Endothelial cell (in vitro differentiated cells): ENCODE data around the gene DHX35. TPM values are rescaled to one million over a fixed set of nuclear protein-coding genes. Genes with fewer than 3 reads are reported as not detected.

ENCODE experiments used
- DNase-seq: peaks from one replicate; pipeline ENCODE4 v3.0.0; 2021; ENCODE audit warnings: low spot score
- H3K27ac Mint-ChIP-seq: one replicate; pipeline ENCODE4 v1.8.0; 2021; ENCODE audit warnings: mixed read lengths, inconsistent platforms; ENCODE audit not compliant: unreplicated experiment
- H3K27me3 Mint-ChIP-seq: one replicate; pipeline ENCODE4 v1.8.0; 2021; ENCODE audit warnings: mild to moderate bottlenecking, moderate library complexity, mixed read lengths, inconsistent platforms; ENCODE audit not compliant: unreplicated experiment
- H3K36me3 Mint-ChIP-seq: one replicate; pipeline ENCODE4 v1.8.0; 2021; ENCODE audit warnings: mild to moderate bottlenecking, low read depth, mixed read lengths, inconsistent platforms; ENCODE audit not compliant: unreplicated experiment
- H3K4me1 Mint-ChIP-seq: one replicate; pipeline ENCODE4 v1.8.0; 2021; ENCODE audit warnings: mild to moderate bottlenecking, mixed read lengths, inconsistent platforms; ENCODE audit not compliant: unreplicated experiment
- H3K4me3 Mint-ChIP-seq: one replicate; pipeline ENCODE4 v1.8.0; 2021; ENCODE audit warnings: mild to moderate bottlenecking, mixed read lengths, inconsistent platforms; ENCODE audit not compliant: unreplicated experiment
- H3K9me3 Mint-ChIP-seq: one replicate; pipeline ENCODE4 v1.8.0; 2021; ENCODE audit warnings: mixed read lengths, inconsistent platforms; ENCODE audit not compliant: unreplicated experiment
- total RNA-seq: library from RNA; stranded (reverse); fragmentation: NEBNext Ultra II Directional; extraction: Animal tissue kit (Norgen Biotek cat#: 25700); gene quantifications from one replicate; pipeline ENCODE4 v1.2.1, GENCODE V29; 2021; ENCODE audit not compliant: unreplicated experiment
- TF ChIP-seq, protein P1 (sequence below): fragments of 200-600 bp; sonication (generic); IDR thresholded peaks from one replicate; pipeline ENCODE4 v1.5.0; 2021; ENCODE audit warnings: antibody characterized with exemption; ENCODE audit not compliant: unreplicated experiment

DHX35 gene
- total RNA-seq, 1 donor from 2014 or later, result 10.5 TPM

DNA sequence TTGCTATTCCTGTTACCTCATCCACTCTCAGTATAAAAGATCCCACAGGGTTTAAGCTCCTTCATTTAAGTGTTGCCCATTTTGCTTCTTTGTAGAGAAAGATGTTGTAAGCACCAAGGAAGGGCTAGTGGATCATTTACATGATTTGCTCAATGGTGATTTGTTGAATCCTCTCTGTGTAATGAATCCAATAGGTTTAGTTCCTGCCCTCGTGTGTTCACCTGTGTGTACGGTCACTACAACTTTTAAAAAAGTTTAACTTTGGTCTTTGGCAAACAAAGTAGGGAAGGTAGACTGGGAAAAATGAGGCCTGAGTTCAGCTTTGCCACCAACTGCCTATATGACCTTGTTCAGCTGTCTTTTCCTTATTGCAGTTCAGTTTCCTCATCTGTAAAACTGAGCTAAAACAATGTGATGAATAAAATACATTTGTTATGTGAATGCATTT, 51.5 kb downstream of the DHX35 start:
- peaks cover 31% of the 10 kb centered on the region for H3K36me3 Mint-ChIP-seq
- peaks cover 1% of the 10 kb centered on the region for H3K27me3 Mint-ChIP-seq
- DNase-seq, result no peak
- no peak overlapping the region for H3K4me3 Mint-ChIP-seq
- TF ChIP-seq, protein P1, sequence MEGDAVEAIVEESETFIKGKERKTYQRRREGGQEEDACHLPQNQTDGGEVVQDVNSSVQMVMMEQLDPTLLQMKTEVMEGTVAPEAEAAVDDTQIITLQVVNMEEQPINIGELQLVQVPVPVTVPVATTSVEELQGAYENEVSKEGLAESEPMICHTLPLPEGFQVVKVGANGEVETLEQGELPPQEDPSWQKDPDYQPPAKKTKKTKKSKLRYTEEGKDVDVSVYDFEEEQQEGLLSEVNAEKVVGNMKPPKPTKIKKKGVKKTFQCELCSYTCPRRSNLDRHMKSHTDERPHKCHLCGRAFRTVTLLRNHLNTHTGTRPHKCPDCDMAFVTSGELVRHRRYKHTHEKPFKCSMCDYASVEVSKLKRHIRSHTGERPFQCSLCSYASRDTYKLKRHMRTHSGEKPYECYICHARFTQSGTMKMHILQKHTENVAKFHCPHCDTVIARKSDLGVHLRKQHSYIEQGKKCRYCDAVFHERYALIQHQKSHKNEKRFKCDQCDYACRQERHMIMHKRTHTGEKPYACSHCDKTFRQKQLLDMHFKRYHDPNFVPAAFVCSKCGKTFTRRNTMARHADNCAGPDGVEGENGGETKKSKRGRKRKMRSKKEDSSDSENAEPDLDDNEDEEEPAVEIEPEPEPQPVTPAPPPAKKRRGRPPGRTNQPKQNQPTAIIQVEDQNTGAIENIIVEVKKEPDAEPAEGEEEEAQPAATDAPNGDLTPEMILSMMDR, result no peak
- no peaks in the 10 kb centered on the region for H3K9me3 Mint-ChIP-seq
- H3K4me1 Mint-ChIP-seq, result peaks cover 23% of the 10 kb centered on the region
- no peak overlapping the region for H3K27ac Mint-ChIP-seq

DNA sequence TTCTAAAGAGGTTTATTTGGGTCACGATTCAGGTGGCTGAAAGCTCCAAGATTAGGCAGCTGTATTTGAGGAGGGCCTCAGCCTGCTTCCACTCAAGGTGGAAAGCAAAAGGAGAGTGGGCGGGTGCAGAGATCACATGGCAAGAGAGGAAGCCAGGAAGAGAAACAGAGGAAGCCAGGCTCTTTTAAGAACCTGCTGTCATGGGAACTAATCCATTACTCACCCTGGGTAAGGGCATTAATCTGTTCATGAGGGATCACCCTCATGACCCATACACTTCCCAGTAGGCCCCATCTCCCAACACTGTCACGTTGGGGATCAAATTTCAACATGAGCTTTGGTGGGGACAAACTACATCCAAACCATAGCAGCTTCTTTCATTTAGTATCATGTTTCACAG, 53.9 kb downstream of the DHX35 start:
- TF ChIP-seq, protein P1, result no peak
- Mint-ChIP-seq H3K9me3 (no peaks in the 10 kb centered on the region), H3K4me1 (peaks cover 3% of the 10 kb centered on the region), H3K27ac (no peak overlapping the region), H3K36me3 (peaks cover 27% of the 10 kb centered on the region), H3K4me3 (peak overlapping the region; percentile 77), H3K27me3 (peaks cover 1% of the 10 kb centered on the region)
- no peak for DNase-seq

DNA sequence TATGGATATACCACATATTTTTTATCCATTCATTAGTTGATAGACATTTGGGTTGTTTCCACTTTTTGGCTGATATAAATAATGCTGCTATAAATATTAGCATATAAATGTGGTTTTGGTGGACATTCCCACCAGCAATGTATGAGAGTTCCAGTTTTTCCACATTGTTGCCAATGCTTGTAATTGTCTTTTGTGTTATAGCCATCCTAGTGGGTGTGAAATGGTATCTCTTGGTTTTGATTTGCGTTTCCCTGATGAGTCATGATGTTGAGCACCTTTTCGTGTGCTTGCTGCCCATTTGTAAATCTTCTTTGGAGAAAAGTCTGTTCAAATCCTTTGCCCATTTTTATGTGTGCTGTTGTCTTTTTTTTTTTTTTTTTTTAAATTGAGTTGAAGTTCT, 54.4 kb downstream of the DHX35 start:
- peaks cover 3% of the 10 kb centered on the region for H3K4me1 Mint-ChIP-seq
- H3K36me3 Mint-ChIP-seq, result peaks cover 27% of the 10 kb centered on the region
- H3K27me3 Mint-ChIP-seq, result peaks cover 1% of the 10 kb centered on the region
- H3K9me3 Mint-ChIP-seq, result no peaks in the 10 kb centered on the region
- no peak for DNase-seq
- TF ChIP-seq, protein P1, result no peak
- no peak overlapping the region for H3K4me3 Mint-ChIP-seq
- H3K27ac Mint-ChIP-seq, result no peak overlapping the region

DNA sequence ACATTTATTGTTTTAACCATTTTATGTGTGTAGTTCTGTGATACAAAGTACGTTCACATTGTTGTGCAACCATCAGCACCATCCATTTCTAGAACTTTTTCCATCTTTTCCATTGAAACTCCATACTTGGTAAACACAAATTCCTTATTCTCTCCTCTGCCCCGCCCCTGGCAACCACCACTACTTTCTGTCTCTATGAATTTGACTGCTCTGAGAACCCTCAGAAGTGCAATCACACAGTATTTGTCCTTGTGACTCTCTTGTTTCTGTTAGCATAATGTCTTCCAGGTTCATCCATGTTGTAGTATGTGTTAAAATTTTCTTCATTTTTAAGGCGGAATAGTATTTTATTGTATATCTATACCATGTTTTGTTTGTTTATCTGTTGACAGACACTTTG, 56.9 kb downstream of the DHX35 start:
- no peak for DNase-seq
- Mint-ChIP-seq H3K4me1 (peaks cover 3% of the 10 kb centered on the region), H3K36me3 (peaks cover 35% of the 10 kb centered on the region), H3K4me3 (no peak overlapping the region), H3K27ac (no peak overlapping the region), H3K9me3 (no peaks in the 10 kb centered on the region), H3K27me3 (peaks cover 1% of the 10 kb centered on the region)
- TF ChIP-seq, protein P1, result no peak

DNA sequence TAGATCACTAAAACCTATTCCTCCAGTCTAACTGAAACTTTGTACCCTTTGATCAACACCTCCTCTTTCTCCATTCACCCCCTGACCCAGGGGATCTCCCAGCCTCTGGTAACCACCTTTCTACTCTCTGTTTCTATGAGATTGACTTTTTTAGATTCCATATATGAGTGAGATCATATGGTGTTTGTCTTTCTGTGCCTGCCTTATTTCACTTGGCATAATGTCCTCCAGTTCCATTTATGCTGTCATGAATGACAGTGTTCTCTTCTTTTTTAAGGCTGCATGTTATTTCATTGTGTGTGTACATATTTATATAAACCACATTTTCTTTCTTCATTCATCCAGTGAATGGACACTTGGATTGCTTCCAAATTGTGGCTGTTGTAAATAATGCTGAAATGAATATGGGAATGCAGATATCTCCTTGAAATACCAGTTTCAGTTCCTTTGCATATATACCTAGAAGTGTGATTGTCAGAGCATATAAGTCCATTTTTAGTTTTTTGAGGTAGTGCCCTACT, 57.7 kb downstream of the DHX35 start:
- TF ChIP-seq, protein P1, result no peak
- H3K27ac Mint-ChIP-seq, result no peak overlapping the region
- H3K4me1 Mint-ChIP-seq, result peaks cover 5% of the 10 kb centered on the region
- H3K9me3 Mint-ChIP-seq, result no peaks in the 10 kb centered on the region
- no peak for DNase-seq
- peaks cover 31% of the 10 kb centered on the region for H3K36me3 Mint-ChIP-seq
- H3K27me3 Mint-ChIP-seq, result peaks cover 1% of the 10 kb centered on the region
- H3K4me3 Mint-ChIP-seq, result no peak overlapping the region
